NB4 (cell line): ENCODE results near the gene IRF3.
"Not testable (repeated sequence)": the region's sequence is repeated elsewhere in the genome, so short reads cannot be mapped to it uniquely, and the experiment has no call there.

Experiments used
- DNase-seq: peaks from one replicate; pipeline ENCODE4 v3.0.0; 2010; ENCODE audit warnings: low read depth
- H3K4me3 ChIP-seq: one replicate; pipeline ENCODE4 v1.5.1; 2011; ENCODE audit warnings: mild to moderate bottlenecking, low read depth, low read length, moderate library complexity
- MAX ChIP-seq: IDR thresholded peaks from 2 replicates; pipeline ENCODE4 v1.6.1; 2011; ENCODE audit warnings: low read depth, low read length
- MYC ChIP-seq: IDR thresholded peaks from 2 replicates; pipeline ENCODE4 v1.6.1; 2011; ENCODE audit warnings: low read depth, low read length
- POLR2A ChIP-seq: IDR thresholded peaks from 2 replicates; pipeline ENCODE4 v1.6.1; 2011; ENCODE audit warnings: mild to moderate bottlenecking; ENCODE audit not compliant: insufficient read length; ENCODE audit errors: extremely low read depth
- TF ChIP-seq, protein P1 (sequence below): IDR thresholded peaks from one replicate; pipeline ENCODE4 v1.5.1; 2012; ENCODE audit warnings: low read depth, low read length

The IRF3 gene

DNA sequence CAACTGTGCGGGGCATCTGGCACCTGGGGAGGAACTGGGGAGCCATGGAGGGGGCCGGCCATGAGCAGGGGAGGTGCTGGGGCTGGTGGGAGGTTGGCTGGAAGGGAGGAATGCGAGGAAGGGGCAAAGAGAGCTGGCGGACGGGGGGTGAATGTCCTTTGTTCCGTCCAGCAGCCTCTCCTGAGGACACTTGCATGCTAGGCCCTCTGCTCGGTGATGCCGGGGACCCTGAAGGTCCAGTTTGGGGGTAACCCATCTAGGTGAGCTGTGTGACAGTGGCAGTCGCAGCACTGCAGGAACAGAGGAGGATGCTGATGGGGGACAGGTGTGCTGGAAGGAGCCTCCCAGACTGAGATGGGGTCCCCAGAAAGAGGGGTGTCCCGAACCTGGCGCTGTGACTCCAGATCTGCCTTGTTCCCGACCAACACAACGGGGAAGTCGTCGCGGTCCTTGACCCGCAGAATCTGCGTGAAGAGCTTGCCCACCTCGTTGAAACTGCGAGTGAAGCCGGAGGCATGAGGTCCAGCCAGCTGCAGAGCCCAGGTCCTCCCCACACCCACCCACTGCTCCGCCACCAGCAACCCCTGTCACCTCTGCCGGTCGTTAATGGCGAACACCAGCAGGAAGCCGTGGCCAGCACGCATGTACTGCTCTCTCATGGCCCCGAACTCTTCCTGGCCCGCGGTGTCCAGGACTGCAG is 29.3 kb downstream of the IRF3 start:
- no peak overlapping the region for H3K4me3 ChIP-seq
- TF ChIP-seq, protein P1, sequence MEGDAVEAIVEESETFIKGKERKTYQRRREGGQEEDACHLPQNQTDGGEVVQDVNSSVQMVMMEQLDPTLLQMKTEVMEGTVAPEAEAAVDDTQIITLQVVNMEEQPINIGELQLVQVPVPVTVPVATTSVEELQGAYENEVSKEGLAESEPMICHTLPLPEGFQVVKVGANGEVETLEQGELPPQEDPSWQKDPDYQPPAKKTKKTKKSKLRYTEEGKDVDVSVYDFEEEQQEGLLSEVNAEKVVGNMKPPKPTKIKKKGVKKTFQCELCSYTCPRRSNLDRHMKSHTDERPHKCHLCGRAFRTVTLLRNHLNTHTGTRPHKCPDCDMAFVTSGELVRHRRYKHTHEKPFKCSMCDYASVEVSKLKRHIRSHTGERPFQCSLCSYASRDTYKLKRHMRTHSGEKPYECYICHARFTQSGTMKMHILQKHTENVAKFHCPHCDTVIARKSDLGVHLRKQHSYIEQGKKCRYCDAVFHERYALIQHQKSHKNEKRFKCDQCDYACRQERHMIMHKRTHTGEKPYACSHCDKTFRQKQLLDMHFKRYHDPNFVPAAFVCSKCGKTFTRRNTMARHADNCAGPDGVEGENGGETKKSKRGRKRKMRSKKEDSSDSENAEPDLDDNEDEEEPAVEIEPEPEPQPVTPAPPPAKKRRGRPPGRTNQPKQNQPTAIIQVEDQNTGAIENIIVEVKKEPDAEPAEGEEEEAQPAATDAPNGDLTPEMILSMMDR, result no peak
- TF ChIP-seq MYC, result no peak
- TF ChIP-seq POLR2A, result no peak
- no peak for TF ChIP-seq MAX
- no peak for DNase-seq

DNA sequence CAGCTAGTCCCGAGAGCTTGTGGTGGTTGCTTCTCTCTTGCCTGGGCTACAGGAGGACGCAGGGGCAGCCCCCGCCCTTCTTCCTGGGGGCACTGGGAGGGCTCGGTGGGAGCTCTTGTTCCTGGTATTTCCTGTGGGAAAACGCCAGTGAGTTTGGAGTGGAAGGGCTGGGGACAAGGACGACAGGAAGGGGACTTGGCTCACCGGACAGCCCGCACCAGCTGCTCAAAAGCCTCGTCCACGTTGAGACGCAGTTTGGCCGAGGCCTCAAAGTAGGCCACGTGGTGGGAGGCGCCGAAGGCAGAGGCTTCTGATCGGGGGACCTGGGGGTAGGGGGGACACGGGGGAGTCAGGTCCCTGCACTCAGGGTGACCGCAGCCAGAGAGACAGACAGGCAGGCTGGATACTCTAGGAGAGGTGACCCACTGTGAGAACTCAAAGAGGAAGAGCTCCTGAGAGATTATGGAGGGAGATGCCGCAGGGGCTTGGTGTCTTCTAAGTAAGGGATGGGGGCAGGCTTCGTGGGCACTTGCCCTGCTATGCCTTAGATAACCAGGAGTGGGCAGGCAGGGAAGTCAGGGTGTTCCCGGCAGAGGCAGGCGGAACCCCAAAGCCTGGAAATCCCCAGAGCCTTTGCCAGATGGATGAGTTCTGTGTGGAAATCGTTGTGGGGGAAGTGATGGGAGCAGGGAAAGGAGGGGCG is 30.0 kb downstream of the IRF3 start:
- DNase-seq, result peak; percentile 37
- TF ChIP-seq POLR2A (no peak), MAX (peak; percentile 67), MYC (no peak)
- TF ChIP-seq, protein P1, result no peak
- H3K4me3 ChIP-seq, result no peak overlapping the region

GRCh38 chr19:49633273-49633672 is 32.4 kb downstream of the IRF3 start:
- DNase-seq, H3K4me3 ChIP-seq: not testable (repeated sequence)

DNA sequence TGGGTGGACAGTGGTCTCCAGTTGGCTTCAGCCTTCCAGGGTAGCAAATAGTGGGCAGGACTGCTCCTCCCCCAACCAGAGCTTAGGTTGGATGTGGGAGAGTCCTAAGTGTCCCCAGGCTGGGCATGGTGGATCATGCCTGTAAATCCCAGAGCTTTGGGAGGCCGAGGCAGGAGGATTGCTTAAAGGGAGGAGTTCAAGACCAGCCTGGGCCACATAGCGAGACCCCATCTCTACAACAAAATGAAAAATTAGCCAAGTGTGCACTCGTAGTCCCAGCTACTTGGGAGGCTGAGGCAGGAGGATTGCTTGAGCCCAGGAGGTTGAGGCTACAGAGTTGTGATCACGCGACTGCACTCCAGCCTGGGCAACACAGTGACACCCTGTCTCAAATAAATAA is 33.1 kb downstream of the IRF3 start:
- no peak overlapping the region for H3K4me3 ChIP-seq
- TF ChIP-seq MAX (no peak), MYC (no peak), POLR2A (no peak)
- TF ChIP-seq, protein P1, result no peak
- DNase-seq, result no peak

GRCh38 chr19:49631610-49632192 is 34.0 kb downstream of the IRF3 start:
- TF ChIP-seq, protein P1, result no peak
- TF ChIP-seq MAX (no peak), POLR2A (no peak), MYC (no peak)
- H3K4me3 ChIP-seq, result no peak overlapping the region
- no peak for DNase-seq

DNA sequence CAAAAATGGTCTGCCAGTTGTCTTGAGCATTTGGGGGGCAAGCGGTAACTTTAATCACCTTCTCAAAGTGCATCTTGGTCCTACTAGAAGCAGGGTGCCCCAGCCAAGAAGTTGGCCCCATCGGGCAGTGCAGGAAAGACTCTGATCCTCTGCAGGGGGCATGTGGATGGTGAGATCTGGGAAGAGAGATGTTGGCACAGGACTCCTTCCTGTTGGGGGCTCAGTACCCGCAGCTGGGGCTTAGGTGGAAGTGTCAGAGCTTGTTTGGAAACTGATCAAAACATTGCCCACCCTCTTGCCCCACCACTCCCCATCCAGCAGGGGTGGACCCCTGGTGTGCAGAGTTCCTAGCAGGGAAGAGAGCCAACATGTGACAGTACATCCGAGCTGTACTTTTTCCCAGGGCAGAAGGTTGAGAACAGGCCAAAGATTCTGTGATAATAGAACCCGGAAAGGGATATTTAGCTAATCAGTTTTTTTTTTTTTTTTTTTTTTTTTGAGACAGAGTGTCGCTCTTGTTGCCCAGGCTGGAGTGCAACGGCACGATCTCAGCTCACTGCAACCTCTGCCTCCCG is 34.6 kb downstream of the IRF3 start:
- TF ChIP-seq, protein P1, result no peak
- TF ChIP-seq POLR2A (no peak), MYC (no peak), MAX (no peak)
- no peak overlapping the region for H3K4me3 ChIP-seq
- DNase-seq, result no peak
